Activated CD4-positive, CD25-positive, alpha-beta regulatory T cell treated with anti-CD3 and anti-CD28 coated beads, Interleukin-2, amount 50 U/mL, for 16 hours (primary cell): ENCODE results near the gene NFILZ.
A peak's percentile ranks its signal among the peaks of the same experiment; 100 is the strongest.
"Not testable (repeated sequence)": the region's sequence is repeated elsewhere in the genome, so short reads cannot be mapped to it uniquely, and the experiment has no call there.

Source experiments
- DNase-seq: peaks from one replicate; pipeline ENCODE4 v3.0.0-alpha.2; 2020; ENCODE audit warnings: low read depth, low spot score

NFILZ gene

DNA sequence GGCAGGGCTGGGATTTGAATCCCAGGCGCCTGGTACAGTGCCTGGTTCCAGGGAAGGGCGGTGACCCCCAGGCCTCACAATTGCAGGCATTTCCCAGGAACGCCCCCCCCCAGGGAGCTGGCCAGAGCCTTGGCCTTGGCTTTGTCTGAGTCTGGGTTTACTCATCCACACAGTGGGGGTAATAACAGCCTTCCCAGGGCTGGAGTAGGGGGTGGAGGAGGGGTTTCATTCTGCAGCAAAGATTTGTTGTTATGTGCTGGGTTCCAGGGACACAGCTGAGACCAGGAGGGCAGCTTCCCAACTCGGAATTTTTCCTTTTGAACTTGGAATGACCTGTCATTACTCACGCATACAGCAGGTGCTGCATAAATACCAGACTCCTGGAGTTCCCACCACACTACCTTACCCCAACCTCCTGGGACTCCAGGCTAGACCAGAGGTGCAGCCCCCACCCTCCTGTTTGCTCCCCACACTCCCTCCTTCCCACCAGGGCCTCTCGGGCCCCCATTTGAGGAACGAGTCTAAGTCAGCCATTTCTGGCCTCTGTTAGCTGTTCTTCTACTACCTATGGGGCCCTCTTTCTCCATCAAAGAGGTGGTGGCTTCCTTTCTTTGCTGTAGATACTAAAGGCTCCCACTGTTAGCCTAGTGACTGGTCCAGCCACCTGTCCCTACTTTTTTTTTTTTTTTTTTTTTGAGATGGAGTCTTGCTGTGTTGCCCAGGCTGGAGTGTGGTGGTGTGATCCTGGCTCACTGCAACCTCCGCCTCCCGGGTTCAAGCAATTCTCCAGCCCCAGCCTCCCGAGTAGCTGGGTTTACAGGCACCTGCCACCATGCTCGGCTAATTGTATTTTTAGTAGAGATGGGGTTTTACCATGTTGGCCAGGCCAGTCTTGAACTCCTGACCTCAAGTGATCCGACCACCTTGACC lies 18.3 kb upstream of the NFILZ start:
- DNase-seq: no peak

DNA sequence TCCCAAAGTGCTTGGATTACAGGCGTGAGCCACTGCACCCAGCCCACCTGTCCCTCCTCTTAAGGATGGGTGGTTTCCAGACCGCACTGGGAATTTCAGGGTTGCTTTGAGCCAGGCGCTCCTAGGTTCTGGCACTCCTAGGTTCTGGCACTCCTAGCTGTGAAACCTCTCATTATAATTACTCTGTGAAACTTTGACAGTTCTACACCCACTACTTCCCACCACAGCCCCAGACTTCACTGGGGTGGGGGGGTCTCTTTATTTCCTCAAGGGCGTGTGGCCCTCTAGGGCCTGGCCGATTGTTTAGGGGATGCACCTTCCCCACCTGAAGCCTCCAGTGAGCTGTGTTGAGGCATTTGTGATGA lies 17.6 kb upstream of the NFILZ start:
- DNase-seq: no peak

DNA sequence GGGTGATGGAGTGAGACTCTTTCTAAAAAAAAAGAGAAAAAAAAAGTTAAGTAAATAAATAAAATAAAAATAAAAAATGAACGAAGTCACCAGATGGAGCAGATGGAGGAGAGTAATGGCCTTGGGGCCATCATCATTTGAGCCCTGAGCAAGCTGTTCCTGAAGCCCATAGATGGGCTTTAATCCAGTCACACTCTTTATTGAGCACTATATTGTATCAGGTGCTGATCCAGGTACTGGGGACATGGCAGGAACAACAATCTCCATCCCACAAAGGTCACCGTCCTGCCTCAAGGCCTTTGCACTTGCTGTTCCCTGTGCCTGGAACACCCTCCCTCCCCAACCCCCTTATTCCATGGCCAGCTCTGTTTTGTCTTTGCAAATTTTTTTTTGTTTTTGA lies 16.0 kb upstream of the NFILZ start:
- DNase-seq: no peak

DNA sequence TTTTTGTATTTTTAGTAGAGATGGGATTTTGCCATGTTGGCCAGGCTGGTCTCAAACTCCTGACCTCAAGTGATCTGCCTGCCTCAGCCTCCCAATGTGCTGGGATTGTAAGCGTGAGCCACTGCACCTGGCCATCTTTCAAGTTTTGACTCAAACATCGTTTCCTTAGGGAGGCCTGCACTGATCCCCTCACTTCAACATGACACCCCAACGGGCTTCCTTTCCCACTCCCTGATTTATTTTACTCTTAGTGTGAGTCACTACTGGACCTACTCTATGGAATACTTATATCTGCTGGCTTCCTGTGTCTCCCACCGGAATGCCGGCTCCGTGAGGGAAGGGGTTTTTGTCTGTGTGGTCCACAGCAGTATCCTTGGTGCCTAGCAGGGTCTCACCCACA lies 15.4 kb upstream of the NFILZ start:
- DNase-seq: no peak

DNA sequence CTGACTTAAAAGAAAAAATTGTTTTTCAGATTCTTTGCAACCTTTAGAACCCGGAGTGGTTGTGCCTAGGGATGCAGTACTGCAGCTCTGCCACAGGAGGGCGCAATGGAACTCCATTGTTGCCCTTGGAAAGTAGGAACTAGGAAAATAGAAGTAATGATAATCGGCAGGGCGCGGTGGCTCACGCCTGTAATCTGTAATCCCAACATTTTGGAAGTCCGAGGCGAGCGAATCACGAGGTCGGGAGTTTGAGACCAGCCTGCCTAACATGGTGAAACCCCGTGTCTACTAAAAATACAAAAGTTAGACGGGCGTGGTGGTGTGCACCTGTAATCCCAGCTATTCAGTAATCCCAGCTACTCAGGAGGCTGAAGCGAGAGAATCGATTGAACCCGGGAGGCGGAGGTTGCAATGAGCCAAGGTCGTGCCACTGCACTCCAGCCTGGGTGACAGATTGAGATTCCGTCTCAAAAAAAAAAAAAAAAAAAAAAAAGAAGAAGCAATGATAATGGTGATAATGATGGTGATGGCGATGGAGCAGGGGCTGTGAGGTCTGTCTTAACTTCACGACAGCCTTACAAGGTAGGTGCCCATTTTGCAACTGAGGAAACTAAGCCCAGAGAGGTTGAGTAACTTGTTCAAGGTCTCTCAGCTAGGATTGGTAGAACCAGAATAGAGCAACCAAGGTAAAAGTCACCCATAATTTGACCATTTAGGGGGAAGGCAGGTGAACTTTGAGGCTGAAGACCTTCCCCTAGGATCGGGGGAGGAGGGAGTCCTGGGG lies 14.4 kb upstream of the NFILZ start:
- DNase-seq: peak; percentile 11

DNA sequence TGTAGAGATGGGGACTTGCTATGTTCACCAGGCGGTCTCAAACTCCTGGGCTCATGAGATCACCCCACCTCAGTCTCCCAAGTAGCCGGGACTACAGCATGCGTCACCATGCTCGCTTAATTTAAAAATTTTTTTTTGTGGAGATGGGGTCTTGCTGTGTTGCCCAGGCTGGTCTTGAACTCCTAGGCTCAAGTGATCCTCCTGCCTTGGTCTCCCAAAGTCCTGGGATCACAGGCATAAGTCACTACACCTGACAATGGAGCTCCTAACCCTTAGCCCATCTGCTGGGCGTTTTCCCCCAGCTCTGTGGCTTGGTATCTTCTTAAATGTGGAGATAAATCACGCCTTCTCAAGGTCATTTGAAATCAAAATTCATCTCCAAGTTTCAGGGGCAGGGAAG lies 13.6 kb upstream of the NFILZ start:
- DNase-seq: no peak

DNA sequence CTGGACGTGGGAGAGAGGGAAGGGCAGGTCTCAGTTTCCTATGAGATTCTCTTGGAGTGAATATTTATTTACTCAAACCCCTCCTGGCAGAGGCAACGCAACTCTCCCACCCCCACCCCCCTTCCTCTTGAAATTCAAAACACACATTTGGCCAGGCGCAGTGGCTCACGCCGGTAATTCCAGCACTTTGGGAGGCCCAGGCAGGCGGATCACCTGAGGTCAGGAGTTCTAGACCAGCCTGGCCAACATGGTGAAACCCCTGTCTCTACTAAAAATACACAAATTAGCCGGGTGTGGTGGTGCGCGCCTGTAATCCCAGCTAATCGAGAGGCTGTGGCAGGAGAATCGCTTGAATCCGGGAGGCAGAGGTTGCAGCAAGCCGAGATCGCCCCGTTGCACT lies 13.1 kb upstream of the NFILZ start:
- DNase-seq: not testable (repeated sequence)

DNA sequence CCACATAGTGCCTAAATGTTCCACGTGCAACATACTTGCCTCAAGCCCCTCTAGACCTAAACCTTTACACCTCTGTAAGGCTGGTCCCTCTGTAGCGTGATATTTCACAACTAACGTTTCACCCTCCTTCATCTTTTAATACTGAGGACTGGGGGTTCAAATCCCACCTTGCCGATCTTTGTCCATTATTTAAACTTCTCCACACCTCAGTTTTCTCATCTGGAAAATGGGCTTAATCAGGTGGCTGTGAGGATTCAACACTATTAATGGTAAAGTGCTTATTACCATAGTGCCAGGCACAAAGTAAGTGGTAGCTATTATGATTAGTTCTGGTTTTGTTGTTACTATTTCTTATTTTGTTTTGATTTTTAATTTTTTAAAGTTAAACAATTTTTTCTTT lies 12.4 kb upstream of the NFILZ start:
- DNase-seq: no peak

DNA sequence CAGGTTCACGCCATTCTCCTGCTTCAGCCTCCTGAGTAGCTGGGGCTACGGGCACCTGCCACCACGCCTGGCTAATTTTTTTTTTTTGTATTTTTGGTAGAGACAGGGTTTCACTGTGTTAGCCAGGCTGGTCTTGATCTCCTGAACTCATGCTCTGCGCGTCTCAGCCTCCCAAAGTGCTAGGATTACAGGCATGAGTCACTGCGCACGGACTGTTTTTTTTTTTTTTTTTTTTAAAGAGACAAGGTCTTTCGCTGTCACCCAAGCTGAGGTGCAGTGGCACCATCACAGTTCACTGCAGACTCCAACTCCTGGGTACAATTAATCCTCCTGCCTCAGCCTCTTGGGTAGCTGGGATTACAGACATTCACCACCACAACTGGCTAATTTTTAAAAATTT lies 11.7 kb upstream of the NFILZ start:
- DNase-seq: no peak

DNA sequence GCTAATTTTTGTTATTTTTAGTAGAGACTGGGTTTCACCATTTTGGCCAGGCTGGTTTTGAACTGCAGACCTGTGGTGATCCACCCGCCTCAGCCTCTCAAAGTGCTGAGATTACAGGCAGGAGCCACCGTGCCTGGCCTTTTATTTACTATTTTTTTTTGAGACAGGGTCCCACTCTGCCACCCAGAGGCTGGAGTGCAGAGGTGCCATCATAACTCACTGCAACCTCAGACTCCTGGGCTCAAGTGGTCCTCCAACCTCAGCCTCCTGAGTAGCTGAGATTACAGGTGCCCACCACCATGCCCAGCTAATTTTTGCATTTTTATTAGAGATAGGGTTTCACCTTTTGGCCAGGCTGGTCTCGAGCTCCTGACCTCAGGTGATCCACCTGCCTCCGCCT lies 7.5 kb upstream of the NFILZ start:
- DNase-seq: not testable (repeated sequence)

DNA sequence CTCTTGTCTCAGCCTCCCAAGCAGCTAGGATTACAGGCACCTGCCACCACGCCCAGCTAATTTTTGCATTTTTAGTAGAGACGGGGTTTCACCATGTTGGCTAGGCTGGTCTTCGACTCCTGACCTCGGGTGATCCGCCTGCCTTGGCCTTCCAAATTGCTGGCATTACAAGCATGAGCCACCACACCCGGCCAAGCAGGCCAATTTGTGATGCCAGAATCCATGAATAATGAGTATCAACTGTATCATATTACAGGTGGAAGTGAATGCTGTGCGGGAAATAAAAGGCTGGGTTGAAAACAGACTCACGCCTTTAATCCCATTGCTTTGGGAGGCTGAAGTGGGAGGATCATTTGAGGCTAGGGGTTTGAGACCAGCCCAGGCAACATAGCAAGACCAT lies 3.6 kb upstream of the NFILZ start:
- DNase-seq: no peak

DNA sequence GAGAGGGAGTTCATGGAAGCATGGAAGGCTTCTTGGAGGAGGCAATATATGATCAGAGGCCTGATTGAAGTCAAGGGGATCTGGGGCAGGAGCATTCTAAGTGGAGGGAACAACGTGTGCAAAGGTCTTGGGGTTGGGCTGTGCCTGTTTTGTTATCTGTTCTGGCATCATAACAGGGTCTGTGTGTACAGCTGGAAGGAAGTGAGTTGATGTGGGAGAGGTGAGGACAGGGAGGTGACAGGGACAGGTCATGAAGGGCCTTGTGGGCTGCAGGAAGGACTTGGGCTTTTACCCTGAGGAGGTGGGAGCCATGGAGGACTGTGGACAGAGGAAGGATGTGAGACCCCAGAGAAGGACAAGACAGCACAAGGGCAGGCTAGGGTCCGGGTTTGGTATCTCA lies 1.2 kb upstream of the NFILZ start:
- DNase-seq: no peak

DNA sequence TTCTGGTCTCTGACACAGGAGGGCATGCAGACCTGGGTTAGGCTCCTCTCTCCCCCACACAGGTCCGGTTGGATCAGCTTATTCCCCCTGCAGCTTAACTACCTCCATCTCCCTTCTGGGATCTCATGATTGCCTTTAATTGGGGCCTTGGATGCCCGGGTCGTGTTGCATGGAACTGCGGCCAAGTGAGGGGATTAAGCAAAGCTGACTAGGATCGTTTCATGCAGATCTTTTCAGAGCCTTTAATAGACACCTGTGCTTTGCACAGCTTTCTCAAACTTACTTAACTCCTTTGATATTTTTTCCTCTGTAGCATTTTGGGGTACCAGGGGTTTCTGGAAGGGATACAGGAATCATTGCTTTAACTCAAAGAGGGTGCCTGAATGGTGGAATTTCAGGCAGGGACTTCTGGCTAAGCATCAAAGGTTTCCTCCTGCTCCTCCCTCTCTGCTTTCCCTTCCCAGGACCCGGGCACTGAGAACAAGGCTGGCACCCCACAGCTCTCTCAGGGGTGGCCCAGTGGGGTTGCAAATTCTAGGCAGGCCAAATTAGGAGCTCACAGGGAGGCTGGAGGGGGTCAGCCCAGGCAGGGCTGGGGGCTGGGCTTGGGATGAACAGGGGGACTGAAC lies 477 bp downstream of the NFILZ start:
- DNase-seq: no peak

DNA sequence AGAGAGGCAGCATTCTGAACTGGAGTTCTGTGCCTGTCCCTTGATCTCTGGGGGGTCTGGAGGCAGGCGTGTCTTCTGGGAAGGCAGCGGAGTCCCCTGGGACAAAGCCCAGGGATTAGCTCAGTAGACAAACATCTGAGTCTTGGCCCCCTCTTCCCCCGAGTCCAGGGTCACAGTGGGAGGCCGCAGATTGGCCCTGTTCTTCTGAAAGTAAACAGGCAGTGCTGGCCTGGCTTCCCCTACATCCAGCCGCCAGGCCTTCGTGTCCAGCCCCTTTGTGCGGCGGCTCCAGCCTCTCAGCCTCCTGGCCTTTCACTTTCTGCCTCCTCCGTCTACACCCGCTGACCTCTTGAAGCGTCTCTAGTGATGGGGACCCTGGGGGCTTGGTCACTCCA lies 989 bp downstream of the NFILZ start:
- DNase-seq: no peak

DNA sequence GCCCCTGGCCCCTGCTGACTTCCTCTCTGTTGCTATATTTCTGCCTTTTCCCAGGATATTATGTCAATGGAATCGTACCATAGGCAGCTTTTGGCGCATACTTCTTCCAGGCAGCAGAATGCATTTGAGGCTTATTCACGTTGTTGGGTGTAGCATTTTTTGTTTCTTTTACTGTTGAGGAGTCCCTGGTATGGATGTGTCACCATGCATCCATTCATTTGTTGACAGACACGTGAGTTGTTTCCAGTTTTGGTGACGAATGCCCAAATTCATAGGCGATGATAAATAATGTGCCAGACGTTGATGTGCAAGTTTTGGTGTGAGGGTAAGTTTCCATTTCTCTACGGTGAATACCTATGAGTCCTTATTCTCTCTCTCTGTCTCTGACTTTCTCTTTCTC lies 5.0 kb downstream of the NFILZ start:
- no peak for DNase-seq

DNA sequence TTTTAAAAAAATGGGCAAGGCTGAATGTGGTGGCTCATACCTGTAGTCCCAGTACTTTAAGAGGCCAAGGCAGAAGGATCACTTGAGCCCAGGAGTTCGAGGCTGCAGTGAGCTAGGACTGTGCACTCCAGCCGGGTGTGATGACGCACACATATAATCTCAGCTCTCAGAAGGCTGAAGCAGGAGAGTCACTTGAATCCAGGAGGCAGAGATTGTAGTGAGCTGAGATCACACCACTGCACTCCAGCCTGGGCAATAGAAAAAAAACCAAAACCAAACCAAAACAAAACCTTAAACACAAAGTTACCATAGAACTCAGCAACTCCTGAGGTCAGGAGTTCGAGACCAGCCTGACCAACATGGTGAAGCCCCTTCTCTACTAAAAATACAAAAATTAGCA lies 6.6 kb downstream of the NFILZ start:
- DNase-seq: not testable (repeated sequence)

DNA sequence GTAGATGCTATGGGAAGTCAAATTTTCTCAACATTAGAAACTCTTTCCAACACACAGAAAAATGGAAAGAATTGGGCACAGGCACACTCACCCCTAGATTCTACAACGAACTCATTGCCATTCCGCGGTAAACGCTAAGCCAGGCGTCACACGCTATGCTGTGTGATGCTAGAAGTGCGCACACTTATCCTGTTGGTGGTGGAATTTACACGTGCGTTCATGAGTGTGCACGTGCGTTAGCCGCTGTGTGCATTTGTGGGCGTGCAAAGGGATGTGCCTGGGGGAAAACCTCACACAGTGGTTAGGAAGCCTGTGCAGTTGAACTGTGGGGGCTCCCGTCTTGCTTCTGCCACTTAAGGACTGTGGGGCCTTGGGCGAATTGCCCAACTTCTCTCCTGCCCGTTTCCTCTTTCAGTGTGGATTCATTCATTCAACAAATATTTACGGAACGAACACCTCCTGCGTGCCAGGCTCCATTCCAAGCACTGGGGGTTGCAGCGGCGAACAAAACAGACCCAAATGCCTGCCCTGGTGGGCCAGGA lies 7.7 kb downstream of the NFILZ start:
- DNase-seq: no peak

DNA sequence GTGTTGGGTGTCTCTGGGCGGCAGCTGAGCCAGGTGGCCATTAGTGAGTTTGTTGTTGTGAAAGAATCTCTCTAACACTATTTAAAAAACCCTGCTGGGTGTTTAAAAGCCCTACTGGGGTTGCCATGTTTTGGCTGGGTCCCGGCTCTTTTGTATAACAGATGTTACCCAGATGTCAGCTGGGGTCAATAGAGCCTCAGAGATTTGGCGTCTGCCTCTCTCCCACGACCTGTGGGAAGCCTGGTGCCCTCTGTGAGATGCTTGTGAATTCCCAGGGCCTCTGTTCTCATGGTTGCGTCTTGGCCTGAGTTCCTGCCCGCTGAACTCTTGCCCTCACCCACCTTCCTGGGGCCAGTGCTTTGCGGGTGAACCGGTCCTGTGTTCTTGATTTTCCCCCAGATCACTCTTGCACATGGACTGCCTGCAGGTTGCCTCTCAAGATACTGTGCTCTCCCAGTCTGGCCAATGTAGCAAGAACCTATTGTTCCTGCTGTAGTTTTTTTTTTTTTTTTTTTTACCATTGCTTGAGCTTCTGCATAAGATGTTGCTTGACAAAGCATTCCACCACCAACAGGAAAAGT lies 9.5 kb downstream of the NFILZ start:
- no peak for DNase-seq

DNA sequence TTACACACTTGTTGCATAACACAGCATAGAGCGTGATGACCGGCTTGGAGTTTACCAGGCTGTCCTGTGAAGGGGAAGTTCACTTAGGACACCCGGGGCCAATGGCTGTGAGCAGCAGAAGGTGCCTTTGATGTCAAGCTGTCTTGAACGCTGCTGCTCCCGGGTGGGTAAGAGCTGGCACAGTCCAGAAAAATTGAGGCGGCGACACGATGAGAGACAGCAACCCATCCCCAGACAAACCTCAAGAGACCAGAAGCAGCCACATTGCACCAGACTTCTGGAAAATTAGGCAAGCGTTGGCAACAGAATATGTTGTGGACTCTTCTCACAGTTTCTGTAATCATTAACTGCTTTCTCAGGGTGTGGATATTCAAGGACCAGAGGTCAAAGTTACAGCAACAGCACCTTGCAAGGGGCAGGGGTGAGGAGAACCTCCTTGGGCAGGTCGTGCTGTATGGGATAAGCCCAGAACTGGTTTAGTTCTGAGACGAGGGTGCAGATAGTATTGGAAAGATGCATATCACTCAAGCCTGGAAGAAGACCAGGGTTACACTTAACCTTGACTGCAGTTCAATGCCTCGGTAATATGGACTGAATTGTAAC lies 10.1 kb downstream of the NFILZ start:
- DNase-seq: no peak

DNA sequence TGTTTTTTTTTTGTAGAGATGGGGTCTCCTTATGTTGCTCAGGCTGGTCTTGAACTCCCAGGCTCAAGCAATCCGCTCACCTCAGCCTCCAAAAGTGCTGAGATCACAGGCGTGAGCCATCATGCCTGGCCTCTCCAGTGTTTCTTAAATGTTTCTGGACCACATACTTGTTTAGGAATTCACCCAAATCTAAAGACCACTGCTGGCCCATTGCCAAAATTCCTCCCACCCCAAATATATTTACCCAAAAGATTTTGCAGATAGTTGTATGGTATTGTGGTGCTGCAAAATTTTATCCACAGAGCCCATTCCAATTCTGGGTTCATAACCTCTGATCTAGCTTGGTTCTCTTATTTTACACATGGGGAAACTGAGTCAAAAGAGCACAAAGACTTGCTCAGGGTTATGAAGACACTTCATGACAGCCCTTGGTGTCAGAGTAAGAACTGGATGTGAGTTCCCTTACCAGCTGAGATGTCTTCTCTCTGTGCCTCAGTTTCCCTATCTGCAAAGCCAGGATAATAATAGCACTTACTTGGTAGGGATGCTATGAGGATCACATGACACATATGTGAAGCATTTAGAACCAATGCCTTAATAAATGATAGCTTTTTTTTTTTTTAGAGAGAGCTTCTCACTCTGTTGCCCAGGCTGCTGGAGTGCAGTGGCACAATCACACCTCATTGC lies 10.9 kb downstream of the NFILZ start:
- DNase-seq: no peak
